Measurements from ENCODE around the gene C3orf20. TPM values are rescaled to one million over a fixed set of nuclear protein-coding genes. Genes with fewer than 3 reads are reported as not detected.
A peak's percentile ranks its signal among the peaks of the same experiment; 100 is the strongest.

Gene C3orf20
- total and polyA plus RNA-seq, 9 of the 15 experiments (the other 6 are each of a cell fraction or from before 2014, with no cell fraction given), result 0.04 TPM; not detected in 8

GRCh38 chr3:14647976-14648955 is 26.7 kb upstream of the C3orf20 start (continued):
- no peak for TF ChIP-seq CBX5 (IDR thresholded peaks at IDR 0.05; ENCODE audit: borderline replicate concordance, low read depth)
- TF ChIP-seq ZNF175 (CRISPR knock-in tag; IDR thresholded peaks at IDR 0.05; ENCODE audit: low read depth), result peak; percentile 33; the same call in 1 of the 2 replicates
- no peak for TF ChIP-seq EWSR1 (IDR thresholded peaks at IDR 0.05; ENCODE audit: borderline replicate concordance, low read depth, partially characterized antibody)
- 0 out of 2 replicates have a peak, but pooled peaks have one; percentile 42 for TF ChIP-seq HDAC8 (tag; IDR thresholded peaks at IDR 0.05)
- TF ChIP-seq ETV1 (tag; conservative IDR thresholded peaks at IDR 0.05; ENCODE audit: low read depth), result 0 out of 2 replicates have a peak, but pooled peaks have one; percentile 10
- peak; percentile 84 for TF ChIP-seq CBFA2T3 (IDR thresholded peaks at IDR 0.05)
- peak; percentile 43; the same call in 1 of the 2 replicates for TF ChIP-seq ZNF644 (tag; IDR thresholded peaks at IDR 0.05; ENCODE audit: low read depth)
- peak; percentile 60; the same call in 1 of the 2 replicates for TF ChIP-seq CREB1 (IDR thresholded peaks at IDR 0.05)
- no peak for TF ChIP-seq CREB1 (CRISPR knock-in tag; IDR thresholded peaks at IDR 0.05)
- TF ChIP-seq BHLHE40 (IDR thresholded peaks at IDR 0.05; ENCODE audit: low read length), result peak; percentile 53; the same call in 1 of the 2 replicates
- no peak for TF ChIP-seq PBX2 (CRISPR knock-in tag; IDR thresholded peaks at IDR 0.05; ENCODE audit: low read depth)
- peak; percentile 80 for TF ChIP-seq PBX2 (tag; conservative IDR thresholded peaks at IDR 0.05; ENCODE audit: low read depth)
- no peak for TF ChIP-seq SFPQ (IDR thresholded peaks at IDR 0.05; ENCODE audit: low read depth, low read length)
- TF ChIP-seq BACH1 (tag; IDR thresholded peaks at IDR 0.05), result 0 out of 2 replicates have a peak, but pooled peaks have one; percentile 21
- TF ChIP-seq ARID1B (IDR thresholded peaks at IDR 0.05), result peak; percentile 78
- peak; percentile 41; the same call in 1 of the 2 replicates for TF ChIP-seq NCOR1 (IDR thresholded peaks at IDR 0.05)
